H9 (cell line): ENCODE measurements around the gene TMC6. TPM values are rescaled to one million over a fixed set of nuclear protein-coding genes. Genes with fewer than 3 reads are reported as not detected.

ENCODE experiments used
- DNase-seq: peaks from one replicate; pipeline ENCODE4 v3.0.0-alpha.2; 2017
- H2AFZ ChIP-seq: one replicate; pipeline ENCODE4 v1.6.1; 2013; ENCODE audit warnings: mild to moderate bottlenecking, low read length, control low read depth, moderate library complexity
- H2AK5ac ChIP-seq: 2 replicates; pipeline ENCODE4 v1.6.1; 2013; ENCODE audit warnings: low read length, control low read depth, mixed read lengths; ENCODE audit not compliant: insufficient read length
- H2BK120ac ChIP-seq: one replicate; pipeline ENCODE4 v1.6.1; 2013; ENCODE audit warnings: low read depth, mild to moderate bottlenecking, low read length, control low read depth, inconsistent platforms; ENCODE audit not compliant: poor library complexity, severe bottlenecking
- H2BK12ac ChIP-seq: 2 replicates; pipeline ENCODE4 v1.6.1; 2013; ENCODE audit warnings: low read length, control low read depth, mixed read lengths, low read depth; ENCODE audit not compliant: insufficient read length
- H2BK15ac ChIP-seq: 2 replicates; pipeline ENCODE4 v1.6.1; 2013; ENCODE audit warnings: low read depth, low read length, control low read depth
- H2BK20ac ChIP-seq: one replicate; pipeline ENCODE4 v1.6.1; 2013; ENCODE audit warnings: low read depth, mild to moderate bottlenecking, low read length, control low read depth, inconsistent platforms; ENCODE audit not compliant: poor library complexity, severe bottlenecking
- H2BK5ac ChIP-seq: 2 replicates; pipeline ENCODE4 v1.6.1; 2013; ENCODE audit warnings: low read length, control low read depth, mixed read lengths; ENCODE audit not compliant: insufficient read length
- H3K14ac ChIP-seq: 2 replicates; pipeline ENCODE4 v1.6.1; 2013; ENCODE audit warnings: low read length, control low read depth; ENCODE audit not compliant: insufficient read depth
- H3K18ac ChIP-seq: 2 replicates; pipeline ENCODE4 v1.6.1; 2013; ENCODE audit warnings: low read depth, mild to moderate bottlenecking, mixed read lengths, low read length, control low read depth; ENCODE audit not compliant: insufficient read length
- H3K23ac ChIP-seq: 2 replicates; pipeline ENCODE4 v1.6.1; 2013; ENCODE audit warnings: low read length, control low read depth, mixed read lengths, low read depth; ENCODE audit not compliant: insufficient read length
- H3K23me2 ChIP-seq: 2 replicates; pipeline ENCODE4 v1.6.1; 2013; ENCODE audit warnings: low read depth, mild to moderate bottlenecking, mixed read lengths, low read length, control low read depth; ENCODE audit not compliant: insufficient read length, poor library complexity, severe bottlenecking
- H3K27ac ChIP-seq: 2 replicates; pipeline ENCODE4 v1.5.1; 2013; ENCODE audit warnings: low read length, control low read depth, mixed read lengths, low read depth; ENCODE audit not compliant: insufficient read length
- H3K27me3 ChIP-seq: 2 replicates; pipeline ENCODE4 v1.6.1; 2013; ENCODE audit warnings: low read length, control low read depth, inconsistent platforms; ENCODE audit not compliant: insufficient read depth
- H3K4ac ChIP-seq: 2 replicates; pipeline ENCODE4 v1.6.1; 2013; ENCODE audit warnings: low read depth, mild to moderate bottlenecking, control low read depth, inconsistent platforms, low read length, moderate library complexity
- H3K4me1 ChIP-seq: 2 replicates; pipeline ENCODE4 v1.6.1; 2013; ENCODE audit warnings: low read length, control low read depth, inconsistent platforms; ENCODE audit not compliant: insufficient read depth
- H3K4me2 ChIP-seq: 2 replicates; pipeline ENCODE4 v1.6.1; 2013; ENCODE audit warnings: low read length, control low read depth, mixed read lengths; ENCODE audit not compliant: insufficient read length, insufficient read depth
- H3K56ac ChIP-seq: 2 replicates; pipeline ENCODE4 v1.6.1; 2013; ENCODE audit warnings: low read depth, mild to moderate bottlenecking, mixed read lengths, low read length, control low read depth; ENCODE audit not compliant: insufficient read length
- H3K79me1 ChIP-seq: 2 replicates; pipeline ENCODE4 v1.6.1; 2013; ENCODE audit warnings: low read depth, mild to moderate bottlenecking, moderate library complexity, low read length, control low read depth, inconsistent platforms; ENCODE audit not compliant: insufficient read depth, poor library complexity, severe bottlenecking
- H3K79me2 ChIP-seq: 2 replicates; pipeline ENCODE4 v1.6.1; 2013; ENCODE audit warnings: low read length, control low read depth, inconsistent platforms; ENCODE audit not compliant: insufficient read depth
- H3K9ac ChIP-seq: 2 replicates; pipeline ENCODE4 v1.6.1; 2013; ENCODE audit warnings: low read length, control low read depth, mixed read lengths; ENCODE audit not compliant: insufficient read length; ENCODE audit errors: extremely low read depth
- H3K9me3 ChIP-seq: one replicate; pipeline ENCODE4 v1.6.1; 2013; ENCODE audit warnings: low read depth, low read length, inconsistent platforms; ENCODE audit not compliant: control insufficient read depth
- H3T11ph ChIP-seq: one replicate; pipeline ENCODE4 v1.6.1; 2013; ENCODE audit warnings: mild to moderate bottlenecking, low read length, control low read depth, inconsistent platforms
- H4K20me1 ChIP-seq: one replicate; pipeline ENCODE4 v1.6.1; 2013; ENCODE audit not compliant: control insufficient read depth, insufficient read length, insufficient read depth
- H4K5ac ChIP-seq: 2 replicates; pipeline ENCODE4 v1.6.1; 2013; ENCODE audit warnings: low read depth, mild to moderate bottlenecking, mixed read lengths, low read length, control low read depth; ENCODE audit not compliant: insufficient read length
- H4K8ac ChIP-seq: replicated peaks from 2 replicates; pipeline ENCODE4 v1.6.1; 2013; ENCODE audit warnings: low read length, control low read depth, mixed read lengths, low read depth; ENCODE audit not compliant: insufficient read length
- H4K91ac ChIP-seq: 2 replicates; pipeline ENCODE4 v1.6.1; 2013; ENCODE audit warnings: low read depth, mild to moderate bottlenecking, moderate library complexity, mixed read lengths, low read length, control low read depth; ENCODE audit not compliant: insufficient read length
- H3K27ac Mint-ChIP-seq, 3 experiments: 2 replicates in 2 of 3; 3 replicates in 1 of 3; pipeline ENCODE4 v1.8.0; 2020 to 2021; ENCODE audit warnings: mixed read lengths in 3 of 3, mild to moderate bottlenecking in 1 of 3, moderate library complexity in 1 of 3
- H3K27me3 Mint-ChIP-seq: 2 replicates; pipeline ENCODE4 v1.8.0; 2021; ENCODE audit warnings: low read depth, mild to moderate bottlenecking, moderate library complexity, mixed read lengths
- H3K36me3 Mint-ChIP-seq, 3 experiments: 2 replicates in 2 of 3; 3 replicates in 1 of 3; pipeline ENCODE4 v1.8.0; 2020 to 2021; ENCODE audit warnings: low read depth in 3 of 3, mixed read lengths in 3 of 3; ENCODE audit not compliant: insufficient read depth in 1 of 3
- H3K4me1 Mint-ChIP-seq, 2 experiments: 2 replicates each; pipeline ENCODE4 v1.8.0; 2020; ENCODE audit warnings: mixed read lengths in 2 of 2
- H3K4me3 Mint-ChIP-seq, 2 experiments: 2 replicates in 1 of 2; 3 replicates in 1 of 2; pipeline ENCODE4 v1.8.0; 2020 to 2021; ENCODE audit warnings: mild to moderate bottlenecking in 2 of 2, mixed read lengths in 2 of 2, moderate library complexity in 1 of 2
- H3K9me3 Mint-ChIP-seq, 2 experiments: 2 replicates in 1 of 2; 3 replicates in 1 of 2; pipeline ENCODE4 v1.8.0; 2020; ENCODE audit warnings: mild to moderate bottlenecking in 2 of 2, mixed read lengths in 2 of 2, moderate library complexity in 1 of 2
- CTCF ChIP-seq: fragments of 200-600 bp; sonication (generic); conservative IDR thresholded peaks from 3 replicates; pipeline ENCODE4 v1.8.0; 2021; ENCODE audit warnings: antibody characterized with exemption, mild to moderate bottlenecking
- WGBS: extraction: QIAGEN DNeasy Blood & Tissue Kit; methylation state at CpG from one replicate; pipeline ENCODE4 v1.1.7; 2013; ENCODE audit warnings: missing lambda C conversion rate, low lambda C conversion rate, mixed read lengths; ENCODE audit not compliant: insufficient read length; ENCODE audit errors: extremely low coverage; 5-methylcytosine and 5-hydroxymethylcytosine counted together
- total RNA-seq: library from RNA; stranded (reverse); gene quantifications from 2 replicates; pipeline ENCODE4 v1.2.1, GENCODE V29; 2021

Gene TMC6
- total RNA-seq, 1 experiment from 2014 or later, result 86.8 TPM

- Histone ChIP-seq H3K23me2 (no peaks in the 10 kb centered on the region), H4K91ac (no peak overlapping the region), H3K27me3 (no peaks in the 10 kb centered on the region), H3K23ac (no peak overlapping the region), H3K56ac (no peak overlapping the region), H2BK20ac (no peak overlapping the region), H2AFZ (no peak overlapping the region), H3T11ph (no peak overlapping the region), H4K20me1 (no peaks in the 10 kb centered on the region), H3K4me2 (no peak overlapping the region), H3K4me1 (no peaks in the 10 kb centered on the region), H3K27ac (no peak overlapping the region), H3K4ac (no peak overlapping the region), H3K79me1 (no peaks in the 10 kb centered on the region), H4K8ac (no peak overlapping the region), H2BK120ac (no peak overlapping the region), H3K18ac (no peak overlapping the region), H3K9me3 (no peaks in the 10 kb centered on the region), H2BK5ac (no peak overlapping the region), H2AK5ac (no peak overlapping the region), H3K79me2 (no peaks in the 10 kb centered on the region), H3K9ac (no peak overlapping the region), H4K5ac (no peak overlapping the region), H2BK15ac (no peak overlapping the region), H2BK12ac (no peak overlapping the region), H3K14ac (no peak overlapping the region)
- Mint-ChIP-seq H3K4me1 (peaks cover 2% of the 10 kb centered on the region in 2 experiments; a peak in 3 of 4 replicates), H3K4me3 (no peak overlapping the region; a peak in 1 of 5 replicates), H3K36me3 (peaks cover 0 to 36% (median 10%) of the 10 kb centered on the region in 3 experiments; a peak in 4 of 7 replicates), H3K27ac (peak overlapping the region in 2 of 3 experiments; percentile 46 to 85; a peak in 3 of 7 replicates), H3K27me3 (no peaks in the 10 kb centered on the region; the same call in 1 of the 2 replicates), H3K9me3 (no peaks in the 10 kb centered on the region)
- TF ChIP-seq CTCF, result no peak
- no peak for DNase-seq
- WGBS, result no CpG with 5 or more reads among the region's 25 CpGs
Observed at GRCh38 chr17:78113804-78114785, 14.5 kb downstream of the TMC6 start.
